Thymus (tissue), 11 donors: ENCODE measurements around the gene PLEKHG5. TPM values are rescaled to one million over a fixed set of nuclear protein-coding genes. Genes with fewer than 3 reads are reported as not detected.

Experiments
- DNase-seq, 9 donors: peaks; one replicate each; pipeline ENCODE4 v3.0.0-alpha.2; 2013; ENCODE audit warnings: low spot score in 9 of 9, low read depth in 6 of 9, missing footprints in 1 of 9
- H3K27ac ChIP-seq, 2 donors: one replicate each; pipeline ENCODE4 v1.5.1; 2013; ENCODE audit warnings: control low read depth in 1 of 2, low read depth in 1 of 2, low read length in 1 of 2, mild to moderate bottlenecking in 1 of 2, moderate library complexity in 1 of 2
- H3K27me3 ChIP-seq, 2 donors: one replicate each; pipeline ENCODE4 v1.5.1; 2013; ENCODE audit warnings: low read length in 1 of 2; ENCODE audit not compliant: control insufficient read depth in 2 of 2, insufficient read depth in 1 of 2
- H3K36me3 ChIP-seq, 2 donors: one replicate each; pipeline ENCODE4 v1.5.1; 2013; ENCODE audit warnings: low read length in 1 of 2, mild to moderate bottlenecking in 1 of 2, moderate library complexity in 1 of 2; ENCODE audit not compliant: control insufficient read depth in 2 of 2, insufficient read depth in 2 of 2
- H3K4me1 ChIP-seq, 2 donors: one replicate each; pipeline ENCODE4 v1.5.1; 2013; ENCODE audit warnings: low read length in 2 of 2; ENCODE audit not compliant: control insufficient read depth in 2 of 2, insufficient read depth in 2 of 2
- H3K4me3 ChIP-seq, 2 donors: one replicate each; pipeline ENCODE4 v1.5.1; 2013; ENCODE audit warnings: low read length in 2 of 2, control low read depth in 1 of 2, mild to moderate bottlenecking in 1 of 2
- H3K9me3 ChIP-seq, 2 donors: one replicate each; pipeline ENCODE4 v1.5.1; 2013; ENCODE audit warnings: low read length in 1 of 2, mild to moderate bottlenecking in 1 of 2; ENCODE audit not compliant: control insufficient read depth in 2 of 2, insufficient read depth in 1 of 2
- WGBS: extraction: QIAGEN DNeasy Blood & Tissue Kit; methylation state at CpG from one replicate; pipeline ENCODE4 v1.1.7; 2013; 5-methylcytosine and 5-hydroxymethylcytosine counted together
- polyA plus RNA-seq: library from polyadenylated mRNA; stranded (reverse); fragments of 200-250 nt; gene quantifications from one replicate; pipeline ENCODE4 v1.2.3, GENCODE V29; 2013
- total RNA-seq: library from RNA; stranded (reverse); fragments of 120-200 nt; gene quantifications from one replicate; pipeline ENCODE4 v1.2.4, GENCODE V29; 2013
- donor health status: healthy.

The PLEKHG5 gene
- total and polyA plus RNA-seq, 2 donors: 2.4 to 4.6 TPM

DNA sequence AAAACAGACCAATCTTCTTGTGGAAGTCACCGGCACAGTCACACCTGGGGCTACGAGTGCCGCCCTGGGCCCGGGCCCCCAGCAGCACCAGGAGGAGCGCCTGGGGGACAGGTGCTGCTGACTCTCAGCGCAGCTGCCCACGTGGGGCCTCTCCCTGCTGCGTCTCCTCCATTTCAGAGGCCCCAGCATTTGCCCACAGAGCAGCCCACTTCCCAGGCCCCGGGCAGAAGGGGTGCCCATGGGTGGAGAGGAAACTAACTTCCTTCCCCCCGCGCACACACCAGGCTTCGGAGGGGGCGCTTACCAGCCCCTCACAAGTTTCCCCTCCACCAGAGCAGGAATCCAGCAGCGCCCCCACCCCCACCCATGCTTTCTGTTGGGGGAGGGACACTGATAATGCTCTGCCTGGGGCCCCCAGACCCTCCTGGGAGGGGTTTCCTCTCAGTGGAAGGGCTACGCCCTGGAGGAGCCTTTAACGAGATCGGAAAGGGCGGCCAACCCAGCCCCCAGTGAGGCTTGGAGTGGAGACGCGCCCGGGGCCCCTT lies 25.9 kb downstream of the PLEKHG5 start:
- H3K27ac ChIP-seq: peak overlapping the region in 1 of 2 donors; percentile 46
- no peaks in the 10 kb centered on the region for H3K9me3 ChIP-seq
- H3K4me3 ChIP-seq: peak overlapping the region; percentile 44

DNA sequence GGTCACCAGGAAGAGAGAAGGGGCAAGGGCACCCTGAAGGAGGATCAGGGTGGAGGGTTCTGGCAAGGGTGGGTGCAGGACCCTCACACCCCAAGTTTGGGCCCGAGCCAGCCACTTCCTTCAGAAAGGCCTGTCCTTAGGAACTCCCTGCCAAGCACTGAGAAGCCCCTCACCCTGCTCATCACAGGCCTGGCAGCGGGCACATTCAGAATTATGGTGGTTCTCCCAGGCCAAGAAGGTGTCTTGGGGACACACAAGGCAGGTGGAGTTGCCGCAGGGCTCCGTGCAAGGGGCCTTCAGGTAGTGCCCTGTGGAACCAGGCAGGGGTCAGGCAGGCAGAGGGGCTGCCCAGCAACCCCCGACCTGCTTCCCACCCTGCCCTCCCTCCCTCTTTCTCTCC lies 26.6 kb downstream of the PLEKHG5 start:
- H3K4me3 ChIP-seq: peak overlapping the region; percentile 44
- peaks cover 0 to 13% of the 10 kb centered on the region in 2 donors for H3K4me1 ChIP-seq
- peaks cover 37 to 76% of the 10 kb centered on the region in 2 donors for H3K27me3 ChIP-seq
- H3K36me3 ChIP-seq: peaks cover 0 to 4% of the 10 kb centered on the region in 2 donors
- 84% methylated on average over 5 of the region's 5 CpGs for WGBS
- H3K27ac ChIP-seq: no peak overlapping the region
- DNase-seq: no peak
- H3K9me3 ChIP-seq: no peaks in the 10 kb centered on the region

More for the DNA sequence above, 25.9 kb downstream of the PLEKHG5 start:
- H3K27me3 ChIP-seq: peaks cover 32 to 70% of the 10 kb centered on the region in 2 donors
- DNase-seq: peak in 1 of 9 donors; percentile 40
- 7% methylated on average over 21 of the region's 21 CpGs for WGBS
- peaks cover 0 to 6% of the 10 kb centered on the region in 2 donors for H3K4me1 ChIP-seq
- peaks cover 0 to 4% of the 10 kb centered on the region in 2 donors for H3K36me3 ChIP-seq

DNA sequence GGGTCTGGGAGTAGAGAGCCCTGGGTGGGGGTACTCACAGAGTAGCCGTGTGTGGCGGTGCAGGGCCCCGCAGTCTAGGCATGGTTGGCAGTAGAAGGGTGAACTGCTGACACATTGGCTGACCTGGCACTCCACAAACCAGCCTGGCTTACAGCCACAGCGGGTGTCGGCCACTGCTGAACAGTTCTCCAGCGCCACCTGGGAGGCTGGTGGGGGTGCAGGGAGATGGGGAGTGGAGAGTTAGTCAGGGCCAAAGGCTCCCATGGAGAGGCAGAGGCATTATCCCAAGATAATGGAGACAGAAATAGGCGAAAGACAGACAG lies 27.0 kb downstream of the PLEKHG5 start:
- no peak overlapping the region for H3K27ac ChIP-seq
- H3K27me3 ChIP-seq: peaks cover 37 to 81% of the 10 kb centered on the region in 2 donors
- DNase-seq: no peak
- 90% methylated on average over 7 of the region's 7 CpGs for WGBS
- peaks cover 0 to 17% of the 10 kb centered on the region in 2 donors for H3K4me1 ChIP-seq
- H3K36me3 ChIP-seq: peaks cover 0 to 4% of the 10 kb centered on the region in 2 donors
- H3K4me3 ChIP-seq: peak overlapping the region in 1 of 2 donors; percentile 44
- no peaks in the 10 kb centered on the region for H3K9me3 ChIP-seq

DNA sequence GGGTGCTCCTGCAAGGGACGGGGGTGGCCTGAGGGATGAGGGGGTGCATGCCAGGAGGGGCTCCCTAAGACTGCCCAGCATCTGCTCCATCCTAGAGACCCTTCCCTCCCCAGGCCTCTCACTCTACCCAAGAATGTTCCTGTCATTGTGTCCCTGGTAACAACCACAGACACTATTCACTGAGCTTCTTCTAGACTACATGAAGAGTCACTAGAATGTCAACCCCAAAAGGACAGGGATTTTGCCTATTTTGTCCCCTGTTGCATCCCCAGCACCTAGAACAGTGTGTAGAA lies 28.4 kb downstream of the PLEKHG5 start:
- no peak overlapping the region for H3K27ac ChIP-seq
- WGBS: 89% methylated on average over 1 of the region's 1 CpG
- H3K36me3 ChIP-seq: peaks cover 0 to 4% of the 10 kb centered on the region in 2 donors
- no peak overlapping the region for H3K4me3 ChIP-seq
- H3K4me1 ChIP-seq: peaks cover 0 to 18% of the 10 kb centered on the region in 2 donors
- H3K27me3 ChIP-seq: peaks cover 40 to 90% of the 10 kb centered on the region in 2 donors
- DNase-seq: no peak
- no peaks in the 10 kb centered on the region for H3K9me3 ChIP-seq

DNA sequence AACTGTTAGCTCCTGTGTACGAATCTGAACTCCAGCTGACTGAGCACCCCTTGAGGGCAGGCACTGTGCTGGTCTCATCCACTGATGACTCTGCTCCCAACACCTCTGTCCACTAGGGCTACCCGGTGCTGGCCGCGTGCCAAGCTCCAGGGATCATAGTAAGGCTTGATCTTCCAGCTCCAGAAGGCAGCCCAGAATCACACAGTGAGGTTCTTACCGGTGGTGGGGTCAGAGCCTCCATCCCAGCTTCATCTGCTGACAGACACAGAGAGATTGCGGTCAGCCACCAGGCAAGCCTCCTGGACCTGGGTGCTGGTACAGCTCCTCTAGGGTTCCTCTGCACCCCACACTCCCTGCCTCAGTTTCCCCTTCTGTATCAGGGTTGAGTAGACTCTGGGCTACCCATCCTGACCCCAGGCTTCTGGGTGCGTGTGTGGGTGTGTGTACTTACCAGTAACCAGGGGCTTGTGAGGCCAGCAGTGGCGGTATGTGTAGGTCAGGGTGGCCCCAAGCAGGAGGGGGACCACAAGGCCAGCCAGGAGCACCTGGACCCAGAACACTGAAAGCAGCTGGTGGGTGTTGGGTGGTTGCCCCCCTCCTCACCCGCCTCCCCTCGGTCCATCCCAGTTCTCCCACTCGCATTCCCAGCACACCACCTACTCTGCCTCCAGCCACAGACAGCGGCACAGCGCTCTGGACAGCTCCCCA lies 28.9 kb downstream of the PLEKHG5 start:
- WGBS: 96% methylated on average over 13 of the region's 13 CpGs
- peaks cover 0 to 4% of the 10 kb centered on the region in 2 donors for H3K36me3 ChIP-seq
- H3K4me3 ChIP-seq: no peak overlapping the region
- H3K4me1 ChIP-seq: peaks cover 0 to 18% of the 10 kb centered on the region in 2 donors
- peaks cover 40 to 90% of the 10 kb centered on the region in 2 donors for H3K27me3 ChIP-seq
- no peaks in the 10 kb centered on the region for H3K9me3 ChIP-seq
- DNase-seq: no peak
- H3K27ac ChIP-seq: no peak overlapping the region

DNA sequence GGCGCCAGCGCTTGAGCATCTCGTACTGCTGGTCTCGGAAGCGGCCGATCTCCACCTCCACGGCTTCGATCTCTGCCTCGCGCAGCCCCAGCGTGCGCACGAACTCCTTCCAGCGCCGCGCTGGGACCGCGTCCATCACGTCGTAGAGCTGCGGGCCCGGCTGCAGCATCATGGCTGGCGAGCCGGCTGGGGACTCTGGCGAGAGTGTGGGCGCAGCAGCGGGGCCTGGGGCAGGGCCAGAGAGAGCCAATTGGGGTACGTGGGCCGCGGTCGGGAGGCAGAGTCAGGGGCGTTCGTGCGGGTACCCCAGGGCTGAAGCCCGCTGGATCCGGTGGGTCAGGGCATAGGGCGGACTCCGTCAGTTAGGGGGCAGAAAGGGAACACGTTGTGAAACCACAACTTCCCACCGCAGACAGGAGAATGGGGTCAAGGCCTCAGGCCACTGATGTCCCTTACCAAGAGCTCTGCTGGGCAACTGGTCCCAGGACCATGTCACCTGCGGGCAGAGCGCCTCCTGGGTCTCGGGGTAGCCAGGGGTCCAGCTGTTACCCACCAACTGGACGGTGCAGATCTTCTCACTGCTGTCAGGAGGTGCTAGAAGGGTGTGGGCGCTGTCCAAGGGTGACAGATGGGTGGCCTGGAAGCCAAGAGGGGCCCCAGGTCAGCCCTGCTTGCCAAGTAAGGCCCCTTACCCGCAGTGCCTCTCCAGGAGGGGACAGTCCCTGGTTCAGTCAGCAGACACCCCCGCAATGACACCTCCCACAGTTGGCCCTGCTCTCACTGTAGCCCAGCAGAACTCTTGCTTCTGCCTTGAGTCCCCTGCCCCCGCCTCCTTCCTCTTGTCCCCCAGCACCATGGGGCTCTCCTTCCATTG lies 29.7 kb downstream of the PLEKHG5 start:
- H3K36me3 ChIP-seq: peaks cover 0 to 4% of the 10 kb centered on the region in 2 donors
- peaks cover 42 to 88% of the 10 kb centered on the region in 2 donors for H3K27me3 ChIP-seq
- DNase-seq: no peak
- H3K4me3 ChIP-seq: no peak overlapping the region
- no peaks in the 10 kb centered on the region for H3K9me3 ChIP-seq
- H3K27ac ChIP-seq: no peak overlapping the region
- 96% methylated on average over 48 of the region's 48 CpGs for WGBS
- H3K4me1 ChIP-seq: peaks cover 0 to 18% of the 10 kb centered on the region in 2 donors

DNA sequence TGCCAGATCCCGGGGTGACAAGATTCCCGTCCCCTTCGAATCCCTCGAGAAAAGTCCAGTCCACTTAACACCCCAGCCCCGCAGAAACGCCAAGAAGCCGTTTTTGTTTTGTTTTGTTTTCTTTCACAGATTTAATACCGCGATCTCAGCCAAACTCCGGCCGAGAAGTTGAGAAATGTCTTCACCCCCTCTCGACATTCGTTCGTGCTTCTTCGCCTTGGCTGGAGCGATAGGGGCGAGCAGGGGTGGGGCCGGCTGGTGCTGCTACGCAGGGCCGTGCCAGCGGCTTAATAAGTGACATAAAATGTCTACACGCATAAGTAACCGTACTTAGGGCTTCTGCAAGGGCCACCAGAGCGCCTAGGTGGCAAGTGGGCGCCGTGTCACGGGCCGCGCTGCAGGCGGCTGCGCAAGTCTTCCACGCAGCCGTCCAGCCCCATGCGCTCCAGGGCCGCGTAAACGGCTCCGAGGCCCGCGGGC lies 30.4 kb downstream of the PLEKHG5 start:
- Histone ChIP-seq H3K36me3 (peaks cover 0 to 4% of the 10 kb centered on the region in 2 donors), H3K4me1 (peaks cover 0 to 18% of the 10 kb centered on the region in 2 donors), H3K27me3 (peaks cover 41 to 88% of the 10 kb centered on the region in 2 donors), H3K4me3 (no peak overlapping the region), H3K9me3 (no peaks in the 10 kb centered on the region), H3K27ac (peak overlapping the region; percentile 71 to 74)
- 94% methylated on average over 40 of the region's 40 CpGs for WGBS
- DNase-seq: no peak

DNA sequence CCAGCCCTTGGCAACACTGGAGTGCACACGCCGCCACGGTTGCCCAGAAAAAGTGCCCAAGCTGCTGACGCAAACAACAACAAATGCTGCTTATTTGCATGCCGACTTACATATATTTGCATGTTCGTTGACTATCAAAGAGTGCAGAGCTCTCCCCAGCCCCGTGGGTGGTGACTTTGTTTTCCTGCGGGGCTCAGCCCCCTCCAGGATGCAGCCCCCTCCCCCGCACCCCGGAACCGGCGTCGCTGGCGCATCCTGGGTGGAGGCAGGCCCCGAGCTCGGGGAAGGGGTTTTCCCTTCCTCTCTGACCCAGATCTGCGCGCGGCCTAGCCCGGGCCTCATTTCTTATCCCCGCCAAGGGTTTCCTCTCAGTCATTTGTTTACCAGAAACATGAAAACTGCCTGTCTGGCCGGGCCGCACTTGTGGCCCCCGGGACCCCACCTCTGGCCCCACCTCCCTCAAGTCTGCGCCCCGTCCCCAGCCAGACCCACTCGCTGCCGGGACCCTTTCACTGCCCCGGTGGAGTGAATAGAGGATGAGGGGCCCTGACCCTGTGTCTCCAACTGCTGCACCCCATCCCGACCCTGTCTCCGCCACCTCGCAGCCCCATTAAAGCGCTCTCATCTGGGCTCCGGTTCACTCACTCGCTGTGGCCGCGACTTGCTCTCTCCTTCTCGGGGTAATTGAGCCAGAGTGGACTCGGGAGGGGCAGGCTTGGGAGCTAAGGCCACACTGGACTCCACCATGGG lies 31.0 kb downstream of the PLEKHG5 start:
- WGBS: 32% methylated on average over 39 of the region's 39 CpGs
- Histone ChIP-seq H3K9me3 (no peaks in the 10 kb centered on the region), H3K4me3 (peak overlapping the region; percentile 26 to 42), H3K27me3 (peaks cover 41 to 88% of the 10 kb centered on the region in 2 donors), H3K27ac (peak overlapping the region; percentile 71 to 74), H3K4me1 (peaks cover 0 to 15% of the 10 kb centered on the region in 2 donors), H3K36me3 (peaks cover 0 to 4% of the 10 kb centered on the region in 2 donors)
- DNase-seq: peak in 8 of 9 donors; percentile 29 to 81 (median 56)
